PC-9 (cell line): ENCODE measurements around the gene TRIO.

Experiments
- CTCF ChIP-seq: fragments of 200-600 bp; sonication (generic); conservative IDR thresholded peaks from 2 replicates; pipeline ENCODE4 v1.6.1; 2017; ENCODE audit warnings: mixed run types, antibody characterized with exemption, mild to moderate bottlenecking, moderate library complexity
- EZH2 ChIP-seq: fragments of 200-600 bp; sonication (generic); IDR thresholded peaks from 2 replicates; pipeline ENCODE4 v1.8.0; 2017; ENCODE audit warnings: antibody characterized with exemption, low read depth

DNA sequence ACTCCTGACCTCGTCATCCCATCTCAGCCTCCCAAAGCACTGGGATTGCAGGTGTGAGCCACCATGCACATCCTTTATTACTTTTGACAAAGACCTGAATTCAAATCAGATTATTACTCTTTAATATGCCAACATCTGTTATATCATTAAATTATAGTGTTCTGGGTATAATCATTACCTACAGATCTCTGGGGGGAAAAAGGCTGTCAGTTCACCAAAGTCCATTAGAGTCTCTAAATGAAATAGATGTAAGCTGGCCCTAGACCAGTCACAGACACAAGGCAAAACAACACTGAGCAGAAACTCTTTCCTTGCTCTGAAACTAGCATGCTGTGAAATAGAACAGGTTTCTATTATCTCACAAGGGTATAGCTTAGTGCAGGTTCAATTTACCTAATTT, 21.6 kb upstream of the TRIO start:
- TF ChIP-seq CTCF (no peak), EZH2 (no peak)
